ENCODE data around the gene ITSN1.
A peak's percentile ranks its signal among the peaks of the same experiment; 100 is the strongest.

The ITSN1 gene

GRCh38 chr21:33948096-33948950, 306.0 kb downstream of the ITSN1 start:
- TF ChIP-seq CTCF (IDR thresholded peaks at IDR 0.05; ENCODE audit: control extremely low read depth, extremely low read depth, low read depth, missing control alignments) = no peak
- CTCF ChIA-PET = interaction anchor here (0.9 to 5.3 kb wide), 9 partner anchors 10 to 399 kb away, joined by 3 to 31 read pairs (median 4); no protein-coding TSS in a partner anchor
- DNase-seq (ENCODE audit: extremely low spot score) = peak; percentile 62
- POLR2A ChIA-PET = interaction anchor here (0.5 to 2.0 kb wide), 7 partner anchors 24 to 934 kb away, joined by 3 to 8 read pairs (median 5); partner anchors contain the start of genes MRPS6 and SLC5A3

- CTCF ChIA-PET = interaction anchor here (1.0 to 5.3 kb wide), 4 partner anchors 25 to 399 kb away, joined by 3 to 31 read pairs (median 5); no protein-coding TSS in a partner anchor
- POLR2A ChIA-PET = interaction anchor here (0.5 to 2.0 kb wide), 5 partner anchors 24 to 933 kb away, joined by 3 to 8 read pairs (median 6); partner anchors contain the start of genes MRPS6 and SLC5A3
- DNase-seq (ENCODE audit: extremely low spot score) = no peak
- no peak for TF ChIP-seq CTCF (IDR thresholded peaks at IDR 0.05; ENCODE audit: control extremely low read depth, extremely low read depth, low read depth, missing control alignments)
Observed at GRCh38 chr21:33948951-33949444, 306.7 kb downstream of the ITSN1 start.

All from GM10248 (cell line).